Smooth muscle cell of trachea (primary cell): ENCODE measurements around the gene CNTROB. TPM values are rescaled to one million over a fixed set of nuclear protein-coding genes. Genes with fewer than 3 reads are reported as not detected.

Source experiments
- total RNA-seq: library from RNA; depleted of rRNA; stranded (reverse); fragments of >200 nt; gene quantifications from 2 replicates; pipeline ENCODE4 v1.2.1, GENCODE V29; 2014

The CNTROB gene
- 18.5 and 31.7 TPM in 2 replicates for total RNA-seq

GRCh38 chr17:7931709-7932482 is at the start of gene CNTROB, which contains the start of gene TRAPPC1:
Gene CNTROB (plus strand): TSS chr17:7932206. CDS start chr17:7933080, 874 bp downstream.
Gene TRAPPC1 (minus strand): TSS chr17:7931946. CDS start chr17:7931829, 117 bp downstream.

GRCh38 chr17:7888184-7888920 is 43.7 kb upstream of the CNTROB start, which contains the start of gene CHD3:
Gene CHD3 (plus strand): TSS chr17:7888789. CDS start chr17:7889001, 212 bp downstream.

GRCh38 chr17:7915611-7916384 is 16.2 kb upstream of the CNTROB start, which contains the start of gene RNF227:
Gene RNF227 (minus strand): TSS chr17:7916289. CDS start chr17:7916195, 94 bp downstream.

GRCh38 chr17:7929158-7930023 is 2.6 kb upstream of the CNTROB start, which contains the start of gene KCNAB3:
Gene KCNAB3 (minus strand): TSS chr17:7929856. CDS start chr17:7929435, 421 bp downstream.

Other genes with a start within 250 kb of the CNTROB start
- 18.3 and 35.4 TPM in 2 replicates for gene TP53, start 244.7 kb upstream of the CNTROB start, total RNA-seq
- gene WRAP53, start 243.7 kb upstream of the CNTROB start, total RNA-seq, result 3.6 and 6.4 TPM in 2 replicates
- 0.83 and 1.0 TPM in 2 replicates for gene EFNB3, start 227.0 kb upstream of the CNTROB start, total RNA-seq
- 0.17 and 0.29 TPM in 2 replicates for gene DNAH2, start 214.5 kb upstream of the CNTROB start, total RNA-seq
- 5.1 and 7.1 TPM in 2 replicates for gene KDM6B, start 98.0 kb upstream of the CNTROB start, total RNA-seq
- gene TMEM88, start 77.1 kb upstream of the CNTROB start, total RNA-seq, result 0.17 and 0.44 TPM in 2 replicates
- gene NAA38, start 74.6 kb upstream of the CNTROB start, total RNA-seq, result 51.9 and 73.9 TPM in 2 replicates
- gene CYB5D1, start 74.2 kb upstream of the CNTROB start, total RNA-seq, result 9.6 and 10.6 TPM in 2 replicates
- gene CHD3, start 43.4 kb upstream of the CNTROB start, total RNA-seq, result 105 and 192 TPM in 2 replicates
- gene RNF227, start 15.9 kb upstream of the CNTROB start, total RNA-seq, result 2.8 and 4.6 TPM in 2 replicates
- 0.33 and 0.44 TPM in 2 replicates for gene KCNAB3, start 2.4 kb upstream of the CNTROB start, total RNA-seq
- gene TRAPPC1, start 260 bp upstream of the CNTROB start, total RNA-seq, result 80.2 and 90.3 TPM in 2 replicates
- 0.17 TPM in 1 of 2 replicates, not detected in the other for gene GUCY2D, start 70.4 kb downstream of the CNTROB start, total RNA-seq
- gene ALOX15B, start 106.9 kb downstream of the CNTROB start, total RNA-seq, result 0.17 TPM in 1 of 2 replicates, not detected in the other
- not detected in 2 replicates for gene ALOX12B, start 155.5 kb downstream of the CNTROB start, total RNA-seq
- under 0.01 TPM in 1 of 2 replicates, not detected in the other for gene ALOXE3, start 186.3 kb downstream of the CNTROB start, total RNA-seq
- gene HES7, start 191.9 kb downstream of the CNTROB start, total RNA-seq, result 0.15 and 0.33 TPM in 2 replicates
- 3.9 and 9.4 TPM in 2 replicates for gene PER1, start 220.2 kb downstream of the CNTROB start, total RNA-seq
- 6.5 and 9.5 TPM in 2 replicates for gene VAMP2, start 230.7 kb downstream of the CNTROB start, total RNA-seq
- gene TMEM107, start 244.2 kb downstream of the CNTROB start, total RNA-seq, result 23.3 and 33.7 TPM in 2 replicates